ENCODE data around the gene ARSA. TPM values are rescaled to one million over a fixed set of nuclear protein-coding genes. Genes with fewer than 3 reads are reported as not detected.
A peak's percentile ranks its signal among the peaks of the same experiment; 100 is the strongest.

The ARSA gene
- total and polyA plus RNA-seq, 2 of the 13 experiments (the other 11 are each of a cell fraction or from before 2014, with no cell fraction given): 9.0 to 11.5 TPM

GRCh38 chr22:50613291-50613981 lies 14.5 kb downstream of the ARSA start (continued):
- TF ChIP-seq ZNF292 (CRISPR knock-in tag; IDR thresholded peaks at IDR 0.05; ENCODE audit: borderline replicate concordance, low read depth) (peak; percentile 25; the same call in 1 of the 2 replicates), ZNF326 (CRISPR knock-in tag; IDR thresholded peaks at IDR 0.05; ENCODE audit: borderline replicate concordance) (no peak), GABPA (IDR thresholded peaks at IDR 0.05; ENCODE audit: low read depth, low read length) (0 out of 2 replicates have a peak, but pooled peaks have one; percentile 6), GABPA (CRISPR knock-in tag; IDR thresholded peaks at IDR 0.05; ENCODE audit: low read depth) (peak; percentile 71), FOXO1 (CRISPR knock-in tag; IDR thresholded peaks at IDR 0.05) (no peak), SNAPC5 (CRISPR knock-in tag; IDR thresholded peaks at IDR 0.05; ENCODE audit: borderline replicate concordance) (no peak), KDM2A (CRISPR knock-in tag; IDR thresholded peaks at IDR 0.05; ENCODE audit: borderline replicate concordance, low read depth) (peak; percentile 50; the same call in 1 of the 2 replicates), BHLHE40 (IDR thresholded peaks at IDR 0.05; ENCODE audit: low read length) (no peak), BCLAF1 (IDR thresholded peaks at IDR 0.05) (no peak), SALL2 (CRISPR knock-in tag; IDR thresholded peaks at IDR 0.05) (no peak), ZNF713 (CRISPR knock-in tag; IDR thresholded peaks at IDR 0.05) (0 out of 2 replicates have a peak, but pooled peaks have one; percentile 62), NFATC3 (CRISPR knock-in tag; IDR thresholded peaks at IDR 0.05) (no peak), GMEB2 (CRISPR knock-in tag; IDR thresholded peaks at IDR 0.05; ENCODE audit: low read depth) (no peak), POLR2A (IDR thresholded peaks at IDR 0.05; ENCODE audit: insufficient read depth in 1 of 2, low read depth in 2 of 2, low read length in 2 of 2) (peak in 1 of 2 experiments; percentile 75; a peak in 2 of 4 replicates), MTA1 (CRISPR knock-in tag; IDR thresholded peaks at IDR 0.05; ENCODE audit: borderline replicate concordance) (0 out of 2 replicates have a peak, but pooled peaks have one; percentile 43), NFAT5 (CRISPR knock-in tag; IDR thresholded peaks at IDR 0.05) (no peak), ZNF761 (CRISPR knock-in tag; conservative IDR thresholded peaks at IDR 0.05) (no peak), KLF12 (CRISPR knock-in tag; IDR thresholded peaks at IDR 0.05; ENCODE audit: borderline replicate concordance) (peak; percentile 19; the same call in 1 of the 2 replicates), CENPT (CRISPR knock-in tag; IDR thresholded peaks at IDR 0.05; ENCODE audit: low read depth) (no peak), ONECUT2 (CRISPR knock-in tag; IDR thresholded peaks at IDR 0.05) (no peak), ZNF468 (CRISPR knock-in tag; IDR thresholded peaks at IDR 0.05) (no peak)

All from HepG2 (cell line).